SK-N-SH treated with all-trans-retinoic acid at 6 μM for 48 hours (cell line): ENCODE data around the gene ADAT3.

Source experiments
- ATAC-seq: fragments of 200-7000 bp; cut with Tn5 transposase; 3 replicates; pipeline ENCODE4 v1.9.1; 2020; ENCODE audit warnings: mild to moderate bottlenecking, moderate library complexity
- BACH2 ChIP-seq: fragments of 250-450 bp; sonication (Bioruptor Pico); IDR thresholded peaks from 2 replicates; pipeline ENCODE4 v1.9.0; 2021; ENCODE audit warnings: mild to moderate bottlenecking, borderline replicate concordance
- CSDC2 ChIP-seq: fragments of 250-450 bp; sonication (Bioruptor Pico); IDR thresholded peaks from 2 replicates; pipeline ENCODE4 v1.5.0; 2020; ENCODE audit warnings: mild to moderate bottlenecking, moderate library complexity
- CSRNP3 ChIP-seq: fragments of 250-450 bp; sonication (Bioruptor Pico); IDR thresholded peaks from 2 replicates; pipeline ENCODE4 v1.5.1; 2021; ENCODE audit warnings: mild to moderate bottlenecking, moderate library complexity
- ESRRG ChIP-seq: fragments of 250-450 bp; sonication (Bioruptor Pico); IDR thresholded peaks from 2 replicates; pipeline ENCODE4 v1.6.1; 2021; ENCODE audit warnings: mild to moderate bottlenecking
- ISL1 ChIP-seq: fragments of 250-450 bp; sonication (Bioruptor Pico); IDR thresholded peaks from 2 replicates; pipeline ENCODE4 v2.1.2; 2022; ENCODE audit warnings: mild to moderate bottlenecking, moderate library complexity
- OSR1 ChIP-seq: fragments of 250-450 bp; sonication (Bioruptor Pico); IDR thresholded peaks from 2 replicates; pipeline ENCODE4 v1.8.0; 2022; ENCODE audit warnings: moderate library complexity, mild to moderate bottlenecking, inconsistent platforms
- PATZ1 ChIP-seq: fragments of 250-450 bp; sonication (Bioruptor Pico); IDR thresholded peaks from 2 replicates; pipeline ENCODE4 v1.8.0; 2020; ENCODE audit warnings: mild to moderate bottlenecking, moderate library complexity, borderline replicate concordance
- PPARA ChIP-seq: fragments of 250-450 bp; sonication (Bioruptor Pico); IDR thresholded peaks from 2 replicates; pipeline ENCODE4 v1.5.0; 2020; ENCODE audit warnings: mild to moderate bottlenecking, borderline replicate concordance
- RARB ChIP-seq: fragments of 250-450 bp; sonication (Bioruptor Pico); IDR thresholded peaks from 2 replicates; pipeline ENCODE4 v1.8.0; 2021; ENCODE audit warnings: mild to moderate bottlenecking, moderate library complexity
- SNAI2 ChIP-seq: fragments of 250-450 bp; sonication (Bioruptor Pico); IDR thresholded peaks from 2 replicates; pipeline ENCODE4 v1.5.0; 2020; ENCODE audit warnings: mild to moderate bottlenecking, moderate library complexity
- TCF4 ChIP-seq: fragments of 250-450 bp; sonication (Bioruptor Pico); IDR thresholded peaks from 2 replicates; pipeline ENCODE4 v1.8.0; 2021; ENCODE audit warnings: mild to moderate bottlenecking, moderate library complexity, borderline replicate concordance
- TSHZ2 ChIP-seq: fragments of 250-450 bp; sonication (Bioruptor Pico); IDR thresholded peaks from 2 replicates; pipeline ENCODE4 v1.5.0; 2020; ENCODE audit warnings: mild to moderate bottlenecking, moderate library complexity
- ZC3H10 ChIP-seq: fragments of 250-450 bp; sonication (Bioruptor Pico); IDR thresholded peaks from 2 replicates; pipeline ENCODE4 v1.5.1; 2021; ENCODE audit warnings: mild to moderate bottlenecking, moderate library complexity
- ZFP3 ChIP-seq: fragments of 250-450 bp; sonication (Bioruptor Pico); IDR thresholded peaks from 2 replicates; pipeline ENCODE4 v1.5.0; 2020; ENCODE audit warnings: mild to moderate bottlenecking, moderate library complexity
- ZFP30 ChIP-seq: fragments of 450-650 bp; formaldehyde crosslinking; IDR thresholded peaks from 2 replicates; pipeline ENCODE4 v1.5.0; 2022; ENCODE audit warnings: mild to moderate bottlenecking, moderate library complexity
- ZNF565 ChIP-seq: fragments of 450-650 bp; formaldehyde crosslinking; conservative IDR thresholded peaks from 2 replicates; pipeline ENCODE4 v1.5.0; 2020; ENCODE audit warnings: low read depth, mild to moderate bottlenecking, moderate library complexity
- ZNF70 ChIP-seq: fragments of 450-650 bp; formaldehyde crosslinking; IDR thresholded peaks from 2 replicates; pipeline ENCODE4 v1.5.0; 2020; ENCODE audit warnings: mild to moderate bottlenecking, moderate library complexity
- ZNF8 ChIP-seq: fragments of 450-650 bp; formaldehyde crosslinking; IDR thresholded peaks from 2 replicates; pipeline ENCODE4 v1.5.0; 2020; ENCODE audit warnings: mild to moderate bottlenecking, moderate library complexity

Gene ADAT3

GRCh38 chr19:1905110-1905862, at the start of gene ADAT3, which contains the start of gene SCAMP4:
ADAT3 (plus strand) TSS chr19:1905399; CDS start chr19:1912048, 6,649 bp downstream.
SCAMP4 (plus strand) TSS chr19:1905399; CDS start chr19:1915020, 9,621 bp downstream.
- TF ChIP-seq BACH2 (CRISPR knock-in tag) (no peak), ZNF565 (CRISPR knock-in tag) (no peak), CSDC2 (CRISPR knock-in tag) (0 out of 2 replicates have a peak, but pooled peaks have one; percentile 47), PATZ1 (CRISPR knock-in tag) (no peak), TSHZ2 (CRISPR knock-in tag) (0 out of 2 replicates have a peak, but pooled peaks have one; percentile 30), ZC3H10 (peak; percentile 29; the same call in 1 of the 2 replicates), ZFP3 (CRISPR knock-in tag) (0 out of 2 replicates have a peak, but pooled peaks have one; percentile 38), TCF4 (no peak), CSRNP3 (no peak)
- peak; percentile 96 for ATAC-seq

- TF ChIP-seq ZNF565 (CRISPR knock-in tag) (no peak), TSHZ2 (CRISPR knock-in tag) (no peak), ZFP30 (CRISPR knock-in tag) (no peak), PPARA (CRISPR knock-in tag) (no peak), ESRRG (CRISPR knock-in tag) (no peak), TCF4 (no peak), RARB (no peak), SNAI2 (CRISPR knock-in tag) (no peak), ZNF70 (CRISPR knock-in tag) (no peak), ISL1 (no peak)
- peak; percentile 1; the same call in 2 of the 3 replicates for ATAC-seq
These were observed 49.4 kb upstream of the ADAT3 start for GRCh38 chr19:1855828-1856255.

- ATAC-seq: no peak
- TF ChIP-seq OSR1 (no peak), ZFP30 (CRISPR knock-in tag) (no peak), CSDC2 (CRISPR knock-in tag) (no peak), ISL1 (no peak), BACH2 (CRISPR knock-in tag) (no peak), PPARA (CRISPR knock-in tag) (no peak), ZNF8 (CRISPR knock-in tag) (no peak)
These were observed 48.9 kb upstream of the ADAT3 start for GRCh38 chr19:1856345-1856697.
